ENCODE measurements around the gene DNAJA3. TPM values are rescaled to one million over a fixed set of nuclear protein-coding genes. Genes with fewer than 3 reads are reported as not detected.

Gene DNAJA3
- total RNA-seq, 4 donors from 2014 or later: 51.4 to 70.1 (median 54.0) TPM

DNA sequence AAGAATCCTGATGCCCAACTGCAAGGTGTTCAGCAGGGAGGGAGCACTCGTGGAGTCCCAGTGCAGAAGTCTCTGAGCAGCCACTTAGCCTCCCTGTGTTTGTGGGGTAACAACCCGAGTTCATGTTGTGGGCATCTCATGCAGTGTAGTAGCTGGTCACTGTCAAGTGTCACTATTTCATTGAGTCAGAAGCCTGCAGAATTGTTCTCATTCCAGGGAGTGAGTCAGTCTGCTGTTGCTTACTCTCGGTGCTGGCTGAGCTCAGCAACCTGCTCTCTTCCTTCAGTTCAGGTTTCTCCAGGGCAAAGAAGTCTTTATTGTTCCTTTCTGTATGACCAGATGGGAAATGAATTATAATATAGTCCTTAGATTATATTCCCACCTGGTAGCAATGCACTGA is 74.6 kb downstream of the DNAJA3 start:
- DNase-seq: no peak
- Histone ChIP-seq H3K36me3 (peaks cover 0 to 11% (median 0%) of the 10 kb centered on the region in 3 donors), H3K4me1 (peaks cover 0 to 19% (median 10%) of the 10 kb centered on the region in 4 donors), H3K4me3 (no peak overlapping the region), H3K27me3 (no peaks in the 10 kb centered on the region), H3K27ac (peak overlapping the region in 1 of 4 donors; percentile 30), H3K9me3 (no peaks in the 10 kb centered on the region)
- TF ChIP-seq, protein P1, sequence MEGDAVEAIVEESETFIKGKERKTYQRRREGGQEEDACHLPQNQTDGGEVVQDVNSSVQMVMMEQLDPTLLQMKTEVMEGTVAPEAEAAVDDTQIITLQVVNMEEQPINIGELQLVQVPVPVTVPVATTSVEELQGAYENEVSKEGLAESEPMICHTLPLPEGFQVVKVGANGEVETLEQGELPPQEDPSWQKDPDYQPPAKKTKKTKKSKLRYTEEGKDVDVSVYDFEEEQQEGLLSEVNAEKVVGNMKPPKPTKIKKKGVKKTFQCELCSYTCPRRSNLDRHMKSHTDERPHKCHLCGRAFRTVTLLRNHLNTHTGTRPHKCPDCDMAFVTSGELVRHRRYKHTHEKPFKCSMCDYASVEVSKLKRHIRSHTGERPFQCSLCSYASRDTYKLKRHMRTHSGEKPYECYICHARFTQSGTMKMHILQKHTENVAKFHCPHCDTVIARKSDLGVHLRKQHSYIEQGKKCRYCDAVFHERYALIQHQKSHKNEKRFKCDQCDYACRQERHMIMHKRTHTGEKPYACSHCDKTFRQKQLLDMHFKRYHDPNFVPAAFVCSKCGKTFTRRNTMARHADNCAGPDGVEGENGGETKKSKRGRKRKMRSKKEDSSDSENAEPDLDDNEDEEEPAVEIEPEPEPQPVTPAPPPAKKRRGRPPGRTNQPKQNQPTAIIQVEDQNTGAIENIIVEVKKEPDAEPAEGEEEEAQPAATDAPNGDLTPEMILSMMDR (IDR thresholded peaks at IDR 0.05): no peak
- TF ChIP-seq POLR2A (IDR thresholded peaks at IDR 0.05): no peak

DNA sequence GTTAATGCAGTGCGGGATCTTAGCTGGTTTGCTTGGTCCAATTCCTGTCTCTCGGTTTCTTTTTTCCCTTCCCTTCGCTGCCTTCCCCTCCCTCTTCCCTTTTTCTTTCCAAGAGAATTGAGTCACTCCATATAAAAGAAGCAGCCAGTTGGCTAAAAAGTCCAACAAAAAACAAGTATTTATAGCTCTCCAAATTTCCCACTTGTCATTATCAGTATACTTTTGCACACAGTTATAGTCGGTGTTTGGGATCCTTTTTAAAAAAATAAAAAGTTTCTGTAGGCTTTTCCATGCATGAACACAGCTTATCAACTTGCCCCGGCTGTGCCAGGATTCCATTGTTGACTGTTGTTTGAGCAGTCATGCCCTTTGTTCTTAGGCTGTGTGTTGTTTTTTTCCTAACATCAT is 75.4 kb downstream of the DNAJA3 start:
- Histone ChIP-seq H3K9me3 (no peaks in the 10 kb centered on the region), H3K4me1 (peaks cover 0 to 24% (median 16%) of the 10 kb centered on the region in 4 donors), H3K27me3 (no peaks in the 10 kb centered on the region), H3K27ac (peak overlapping the region in 1 of 4 donors; percentile 30), H3K36me3 (peaks cover 0 to 10% (median 0%) of the 10 kb centered on the region in 3 donors), H3K4me3 (no peak overlapping the region)
- no peak for TF ChIP-seq POLR2A (IDR thresholded peaks at IDR 0.05)
- TF ChIP-seq, protein P1 (IDR thresholded peaks at IDR 0.05): no peak
- no peak for DNase-seq

DNA sequence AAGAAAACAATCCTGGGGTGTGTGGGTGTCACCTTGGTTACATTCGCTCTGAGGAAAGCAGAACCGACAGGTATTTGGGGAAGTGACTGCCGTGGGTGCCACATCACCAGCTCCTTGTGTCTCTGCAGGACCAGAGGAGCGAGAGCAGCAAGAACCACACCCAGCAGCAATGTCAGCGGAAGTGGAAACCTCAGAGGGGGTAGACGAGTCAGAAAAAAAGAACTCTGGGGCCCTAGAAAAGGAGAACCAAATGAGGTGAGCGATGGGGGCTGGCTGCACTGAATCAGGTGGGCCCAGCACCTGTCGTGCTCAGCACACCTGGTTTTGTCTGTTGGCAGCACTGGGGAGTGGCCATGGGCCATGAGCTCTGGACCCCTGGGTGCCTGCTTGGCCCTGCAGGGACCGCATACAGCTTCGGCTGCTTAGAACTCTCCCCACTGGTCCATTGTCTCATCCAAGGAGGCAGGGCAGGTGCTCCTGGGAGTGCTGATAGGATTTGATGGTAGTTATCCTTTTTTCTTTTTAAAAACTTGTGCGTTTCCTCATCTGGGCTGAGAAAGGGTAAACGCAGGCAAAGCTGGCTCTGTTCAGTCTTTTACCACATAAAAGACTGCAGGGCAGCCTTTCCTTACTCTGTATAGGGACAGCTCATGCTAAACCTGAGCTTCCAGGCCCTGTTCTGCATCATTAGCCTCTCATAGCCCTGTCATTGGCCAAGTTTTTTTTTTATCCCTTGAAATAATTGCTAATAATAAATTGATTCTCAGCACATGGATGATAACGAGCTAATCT is 79.9 kb downstream of the DNAJA3 start:
- peak in 2 of 3 donors; percentile 91 to 93 for DNase-seq
- peaks cover 0 to 37% (median 0%) of the 10 kb centered on the region in 3 donors for H3K36me3 ChIP-seq
- H3K27ac ChIP-seq: peak overlapping the region; percentile 63 to 82 (median 66)
- no peaks in the 10 kb centered on the region for H3K9me3 ChIP-seq
- TF ChIP-seq POLR2A (IDR thresholded peaks at IDR 0.05): no peak
- TF ChIP-seq, protein P1 (IDR thresholded peaks at IDR 0.05): no peak
- H3K4me1 ChIP-seq: peaks cover 0 to 28% (median 15%) of the 10 kb centered on the region in 4 donors
- no peak overlapping the region for H3K4me3 ChIP-seq
- no peaks in the 10 kb centered on the region for H3K27me3 ChIP-seq

Small RNAs within 50 kb of the gene (small RNA-seq; reads per million reads assigned to genes)
- gene AC012676.2: 0 reads per million in 2 donors

Other genes starting within 250 kb of the DNAJA3 start
- 1 to 10 TPM in 1 of 4 donors, under 1 TPM in 3; 0.35 to 1.7 (median 0.63) TPM for gene SRL, start 183.8 kb upstream of the DNAJA3 start, total RNA-seq
- gene TFAP4, start 152.8 kb upstream of the DNAJA3 start, total RNA-seq: 10 to 100 TPM in 1 of 4 donors, 1 to 10 TPM in 3; 7.5 to 20.6 (median 8.9) TPM
- 1 to 10 TPM in 3 of 4 donors, under 1 TPM in 1; 0.35 to 3.3 (median 1.7) TPM for gene GLIS2, start 109.8 kb upstream of the DNAJA3 start, total RNA-seq
- gene PAM16, start 74.5 kb upstream of the DNAJA3 start, total RNA-seq: 10 to 100 TPM; 18.2 to 61.4 (median 49.3) TPM
- gene VASN, start 54.0 kb upstream of the DNAJA3 start, total RNA-seq: 10 to 100 TPM in 2 of 4 donors, 1 to 10 TPM in 2; 2.1 to 18.2 (median 8.4) TPM
- 100 to 1,000 TPM in 2 of 4 donors, 10 to 100 TPM in 2; 73.4 to 219 (median 110) TPM for gene CORO7, start 9.3 kb upstream of the DNAJA3 start, total RNA-seq
- gene NMRAL1, start 48.8 kb downstream of the DNAJA3 start, total RNA-seq: 10 to 100 TPM; 41.5 to 74.5 (median 58.1) TPM
- gene HMOX2, start 50.5 kb downstream of the DNAJA3 start, total RNA-seq: 10 to 100 TPM; 37.1 to 64.8 (median 61.1) TPM
- gene CDIP1, start 112.9 kb downstream of the DNAJA3 start, total RNA-seq: 10 to 100 TPM; 21.5 to 45.0 (median 39.0) TPM
- not detected for gene C16orf96, start 130.5 kb downstream of the DNAJA3 start, total RNA-seq
- 10 to 100 TPM; 11.6 to 25.1 (median 18.1) TPM for gene UBALD1, start 189.0 kb downstream of the DNAJA3 start, total RNA-seq
- gene MGRN1, start 199.0 kb downstream of the DNAJA3 start, total RNA-seq: 100 to 1,000 TPM in 2 of 4 donors, 10 to 100 TPM in 2; 74.1 to 147 (median 93.8) TPM

Data from Peyer's patch (tissue), 4 donors.